Measurements from ENCODE around the gene OBSCN. TPM values are rescaled to one million over a fixed set of nuclear protein-coding genes. Genes with fewer than 3 reads are reported as not detected.

The OBSCN gene
- polyA plus RNA-seq, 4 donors = 14.3 to 42.9 (median 24.9) TPM

- DNase-seq (ENCODE audit: low read depth in 4 of 4, low spot score in 3 of 4) = no peak
These were observed 220.6 kb downstream of the OBSCN start for GRCh38 chr1:228428412-228428811.

Other genes starting within 250 kb of the OBSCN start
- gene WNT3A, start 201.0 kb upstream of the OBSCN start, polyA plus RNA-seq (ENCODE audit: insufficient read length in 4 of 4) = under 1 TPM in 3 of 4 donors, not detected in 1; 0.09 to 0.16 (median 0.12) TPM
- 100 to 1,000 TPM; 322 to 353 (median 340) TPM for gene ARF1, start 125.3 kb upstream of the OBSCN start, polyA plus RNA-seq (ENCODE audit: insufficient read length in 4 of 4)
- 10 to 100 TPM; 11.5 to 26.3 (median 13.9) TPM for gene C1orf35, start 104.7 kb upstream of the OBSCN start, polyA plus RNA-seq (ENCODE audit: insufficient read length in 4 of 4)
- gene MRPL55, start 98.7 kb upstream of the OBSCN start, polyA plus RNA-seq (ENCODE audit: insufficient read length in 4 of 4) = 10 to 100 TPM; 35.2 to 56.0 (median 39.1) TPM
- gene GUK1, start 67.8 kb upstream of the OBSCN start, polyA plus RNA-seq (ENCODE audit: insufficient read length in 4 of 4) = 100 to 1,000 TPM; 106 to 149 (median 120) TPM
- 1 to 10 TPM in 2 of 4 donors, under 1 TPM in 2; 0.57 to 2.2 (median 0.97) TPM for gene GJC2, start 58.1 kb upstream of the OBSCN start, polyA plus RNA-seq (ENCODE audit: insufficient read length in 4 of 4)
- gene IBA57, start 42.2 kb upstream of the OBSCN start, polyA plus RNA-seq (ENCODE audit: insufficient read length in 4 of 4) = 1 to 10 TPM; 3.9 to 7.0 (median 4.5) TPM
- gene TRIM11, start 198.8 kb downstream of the OBSCN start, polyA plus RNA-seq (ENCODE audit: insufficient read length in 4 of 4) = 10 to 100 TPM; 10.8 to 21.4 (median 13.7) TPM
- gene TRIM17, start 208.8 kb downstream of the OBSCN start, polyA plus RNA-seq (ENCODE audit: insufficient read length in 4 of 4) = 10 to 100 TPM in 1 of 4 donors, 1 to 10 TPM in 3; 2.1 to 13.4 (median 6.6) TPM

All from left renal pelvis (tissue), 4 donors.